ENCODE data around the gene SRSF3.
A peak's percentile ranks its signal among the peaks of the same experiment; 100 is the strongest.
"Not testable (repeated sequence)": the region's sequence is repeated elsewhere in the genome, so short reads cannot be mapped to it uniquely, and the experiment has no call there.

The SRSF3 gene

DNA sequence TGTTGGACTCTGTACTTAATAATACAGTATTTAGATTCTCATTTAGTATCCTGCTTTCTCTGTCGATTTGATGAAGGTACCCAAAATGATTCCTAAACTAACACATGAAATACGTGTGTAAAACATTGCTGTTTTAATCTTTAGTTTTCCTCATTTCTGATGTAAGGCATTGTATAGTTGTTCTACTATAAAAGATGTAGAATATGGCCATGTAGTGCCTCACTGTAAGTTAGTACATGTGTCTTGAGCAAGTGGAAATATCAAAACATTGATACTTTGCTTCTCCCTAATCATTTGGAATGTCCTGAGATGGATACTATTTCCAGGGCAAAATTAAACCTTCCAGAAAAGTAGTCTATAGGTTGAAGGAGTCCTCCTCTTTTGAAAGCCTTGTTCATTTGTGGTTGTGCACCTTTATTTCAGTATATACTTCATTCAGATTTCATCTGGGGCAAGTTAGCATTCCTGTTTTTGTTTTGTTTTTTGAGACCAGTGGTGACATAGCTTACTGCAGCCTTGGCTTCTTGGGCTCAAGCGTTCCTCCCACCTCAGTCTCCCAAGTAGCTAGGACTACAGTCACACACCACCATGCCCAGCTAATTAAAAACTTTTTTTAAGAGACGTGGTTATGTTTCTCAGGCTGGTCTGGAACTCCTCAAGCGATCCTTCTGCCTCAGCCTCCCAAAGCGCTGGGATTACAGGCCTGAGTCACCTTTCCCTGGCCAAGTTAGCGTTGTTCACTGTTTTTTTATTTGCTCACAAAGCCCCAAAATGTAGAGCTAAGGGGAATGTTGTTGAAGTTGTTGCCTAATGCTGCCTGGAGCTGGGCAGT is 11.6 kb downstream of the SRSF3 start:
- no peak for DNase-seq

- DNase-seq = not testable (repeated sequence)
Observed at GRCh38 chr6:36607305-36607682, 13.1 kb downstream of the SRSF3 start.

- no peak for DNase-seq
Observed at GRCh38 chr6:36607683-36608386, 13.7 kb downstream of the SRSF3 start.

- no peak for DNase-seq
Observed at GRCh38 chr6:36608788-36609563, 14.8 kb downstream of the SRSF3 start.

DNA sequence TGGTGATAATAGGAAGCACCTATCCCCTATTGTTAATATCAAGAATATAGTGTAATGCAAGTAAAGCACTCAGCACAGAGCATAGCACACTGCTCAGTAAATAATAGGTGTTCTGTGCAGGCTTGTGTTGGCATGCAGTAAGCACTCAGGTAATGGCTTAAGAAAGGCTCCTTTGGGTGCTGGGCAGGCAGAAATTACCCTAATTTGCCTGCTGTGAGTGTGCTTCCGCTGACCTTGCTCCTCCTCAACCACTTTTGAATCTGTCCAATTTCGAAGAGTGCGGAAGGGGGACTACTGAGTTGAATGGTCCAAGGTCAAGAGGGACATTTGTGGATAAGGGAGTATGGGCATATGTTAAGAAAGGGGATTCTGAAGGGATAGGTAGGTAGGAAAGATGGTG is 15.4 kb downstream of the SRSF3 start:
- no peak for DNase-seq

DNA sequence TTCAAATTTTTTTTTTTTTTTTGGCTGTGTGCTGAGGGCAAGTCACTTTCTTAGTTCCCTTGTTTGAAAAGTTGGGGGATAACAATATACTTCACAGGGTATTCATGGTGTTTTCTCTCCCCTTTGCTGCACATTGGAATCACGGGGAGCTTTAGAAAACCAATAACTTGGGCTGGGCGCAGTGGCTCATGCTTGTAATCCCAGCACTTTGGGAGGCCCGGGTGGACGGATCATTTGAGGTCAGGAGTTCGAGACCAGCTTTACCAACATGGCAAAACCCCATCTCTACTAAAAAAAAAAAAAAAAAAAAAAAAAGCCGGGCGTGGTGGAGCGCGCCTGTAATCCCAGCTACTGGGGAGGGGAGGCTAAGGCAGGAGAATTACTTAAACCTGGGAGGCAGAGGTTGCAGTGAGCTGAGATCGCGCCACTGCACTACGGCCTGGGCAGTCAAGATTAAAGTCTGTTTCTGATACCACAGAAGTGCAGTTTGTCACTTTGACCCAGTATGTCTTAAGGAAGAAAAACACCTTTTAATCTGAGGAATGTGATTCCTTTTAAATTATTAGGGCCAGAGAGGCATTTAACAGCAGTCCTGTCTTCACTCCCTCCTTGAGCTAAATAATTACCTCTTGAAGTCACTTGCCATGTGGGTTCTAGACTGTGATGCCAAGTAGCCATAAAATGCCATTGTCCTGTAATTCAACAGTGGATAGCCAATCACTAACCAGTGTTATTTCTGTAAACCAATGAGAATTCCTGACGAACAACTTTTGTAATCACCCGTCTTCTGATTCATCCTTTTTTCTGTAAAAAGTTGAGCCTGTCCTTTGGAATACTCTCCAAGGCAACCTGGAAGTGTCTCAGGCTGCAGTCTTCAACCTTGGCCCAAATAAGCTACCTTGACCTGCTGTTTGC is 16.1 kb downstream of the SRSF3 start:
- no peak for DNase-seq

DNA sequence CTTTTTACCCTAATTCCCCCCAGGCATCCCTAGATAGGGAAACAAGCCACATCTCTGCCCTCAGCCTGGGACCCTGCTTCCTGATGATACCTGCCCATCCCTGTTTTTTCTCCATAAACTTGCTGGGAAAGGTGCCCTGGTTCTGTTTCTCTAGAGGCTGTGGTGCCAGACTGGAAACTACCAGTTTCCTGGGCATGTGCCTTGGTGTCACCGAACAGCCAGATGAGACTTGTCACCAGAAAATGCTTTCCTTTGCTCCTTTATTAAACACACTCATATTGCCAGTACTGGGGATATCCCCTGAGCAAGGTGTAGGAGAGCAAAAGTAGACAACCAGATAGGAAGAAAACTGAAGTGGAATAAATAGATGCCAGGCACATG is 16.8 kb downstream of the SRSF3 start:
- no peak for DNase-seq

DNA sequence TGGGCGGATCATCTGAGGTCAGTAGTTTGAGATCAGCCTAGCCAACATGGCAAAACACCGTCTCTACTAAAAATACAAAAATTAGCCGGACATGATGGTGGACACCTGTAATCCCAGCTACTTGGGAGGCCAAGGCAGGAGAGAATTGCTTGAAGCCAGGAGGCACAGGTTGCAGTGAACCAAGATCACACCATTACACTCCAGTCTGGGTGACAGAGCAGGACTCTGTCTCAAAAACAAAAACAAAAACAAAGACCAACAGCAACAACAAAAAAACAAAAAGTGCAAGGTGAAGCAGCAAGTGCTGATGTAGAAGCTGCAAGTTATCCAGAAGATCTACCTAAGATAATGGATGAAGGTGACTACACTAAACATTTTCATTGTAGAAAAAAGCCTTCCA is 17.5 kb downstream of the SRSF3 start:
- DNase-seq = not testable (repeated sequence)

DNA sequence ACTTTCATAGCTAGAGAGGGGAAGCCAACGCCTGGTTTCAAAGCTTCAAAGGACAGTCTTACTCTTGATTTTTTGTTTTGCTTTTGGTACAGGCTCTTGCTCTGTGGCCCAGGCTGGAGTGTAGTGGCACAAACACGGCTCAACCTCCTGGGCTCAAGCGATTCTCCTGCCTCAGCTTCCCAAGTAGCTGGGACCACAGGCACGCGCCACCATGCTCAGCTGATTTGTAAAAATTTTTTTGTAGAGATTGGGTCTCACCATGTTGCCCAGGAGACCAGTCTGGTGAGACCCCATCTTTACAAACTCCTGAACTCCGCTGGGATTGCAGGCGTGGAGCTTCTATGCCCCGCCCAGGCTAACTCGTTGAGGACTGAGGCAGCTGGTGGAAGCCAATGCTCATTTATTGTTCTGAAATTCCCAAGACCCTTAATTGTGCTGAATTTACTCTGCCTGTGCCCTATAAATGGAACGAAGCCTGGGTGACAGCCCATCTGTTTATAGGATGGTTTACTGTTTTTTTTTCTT is 18.0 kb downstream of the SRSF3 start:
- DNase-seq = no peak

GRCh38 chr6:36613200-36613995 is 19.2 kb downstream of the SRSF3 start:
- DNase-seq = no peak

- DNase-seq = peak; percentile 17
Observed at GRCh38 chr6:36615018-36615761, 21.0 kb downstream of the SRSF3 start.

GRCh38 chr6:36616893-36617521 is 22.8 kb downstream of the SRSF3 start:
- DNase-seq = no peak

DNA sequence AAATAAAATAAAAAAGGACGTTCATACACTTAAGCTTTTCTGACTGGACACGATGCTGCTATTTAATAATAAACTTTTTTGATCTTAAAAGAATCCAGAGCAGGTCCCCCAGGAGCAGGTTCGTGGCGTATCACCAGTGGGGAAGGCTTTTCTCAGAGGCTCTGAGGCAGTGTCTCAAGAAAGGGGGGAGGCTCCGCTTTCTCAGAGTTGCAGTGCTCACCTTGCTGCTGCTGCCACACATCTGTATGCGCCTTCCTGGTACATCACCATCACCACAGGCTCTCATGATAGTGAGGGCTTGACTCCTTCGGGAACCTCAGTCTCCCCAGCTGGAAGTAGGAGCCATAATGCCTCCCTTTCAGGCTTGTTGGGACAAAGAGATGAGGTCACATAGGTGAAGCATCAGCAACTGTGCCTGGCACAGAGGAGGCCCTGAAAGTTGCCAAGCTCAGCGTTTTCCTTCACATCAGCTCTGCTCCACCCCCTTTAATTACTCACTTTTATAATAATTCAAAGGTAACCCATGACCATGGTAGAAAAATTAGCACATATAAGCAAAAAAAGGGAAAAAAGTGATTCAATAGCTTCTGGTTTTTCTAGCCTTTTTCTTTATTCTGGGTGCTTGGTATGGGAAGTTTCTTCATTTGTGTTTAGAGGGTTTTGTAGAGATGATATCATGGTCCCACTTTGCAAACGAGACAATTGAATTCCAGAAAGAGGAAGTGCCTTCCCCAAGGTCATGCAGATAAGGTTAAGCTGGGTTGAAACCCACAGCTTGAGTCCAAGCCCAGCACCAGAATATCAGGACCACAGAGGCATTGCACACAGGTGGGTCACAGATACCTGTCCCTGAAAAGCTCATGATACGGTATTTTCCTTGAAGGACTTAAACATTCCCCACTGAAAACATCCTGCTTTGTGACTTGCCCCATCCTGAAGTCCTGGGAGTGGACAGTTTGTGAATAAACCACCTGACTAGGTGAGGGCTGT is 24.5 kb downstream of the SRSF3 start:
- DNase-seq = no peak

- no peak for DNase-seq
Observed at GRCh38 chr6:36621371-36621855, 27.3 kb downstream of the SRSF3 start.

- no peak for DNase-seq
Observed at GRCh38 chr6:36622901-36623546, 28.9 kb downstream of the SRSF3 start.

DNA sequence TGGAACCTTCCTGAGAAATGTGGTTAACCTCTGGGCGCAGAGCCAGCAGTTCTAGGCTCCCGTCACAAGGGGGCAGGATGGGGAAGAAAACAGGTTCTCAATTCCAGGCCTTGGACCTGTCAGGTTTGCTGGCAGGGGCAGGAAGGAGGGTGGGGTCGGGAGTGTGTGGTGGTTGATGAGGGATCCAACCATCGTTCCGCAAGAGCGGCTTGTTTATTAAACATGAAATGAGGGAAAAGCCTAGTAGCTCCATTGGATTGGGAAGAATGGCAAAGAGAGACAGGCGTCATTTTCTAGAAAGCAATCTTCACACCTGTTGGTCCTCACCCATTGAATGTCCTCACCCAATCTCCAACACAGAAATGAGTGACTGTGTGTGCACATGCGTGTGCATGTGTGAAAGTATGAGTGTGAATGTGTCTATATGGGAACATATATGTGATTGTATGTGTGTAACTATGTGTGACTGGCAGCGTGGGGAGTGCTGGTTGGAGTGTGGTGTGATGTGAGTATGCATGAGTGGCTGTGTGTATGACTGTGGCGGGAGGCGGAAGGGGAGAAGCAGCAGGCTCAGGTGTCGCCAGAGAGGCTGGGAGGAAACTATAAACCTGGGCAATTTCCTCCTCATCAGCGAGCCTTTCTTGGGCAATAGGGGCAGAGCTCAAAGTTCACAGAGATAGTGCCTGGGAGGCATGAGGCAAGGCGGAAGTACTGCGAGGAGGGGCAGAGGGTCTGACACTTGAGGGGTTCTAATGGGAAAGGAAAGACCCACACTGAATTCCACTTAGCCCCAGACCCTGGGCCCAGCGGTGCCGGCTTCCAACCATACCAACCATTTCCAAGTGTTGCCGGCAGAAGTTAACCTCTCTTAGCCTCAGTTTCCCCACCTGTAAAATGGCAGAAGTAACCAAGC is 29.6 kb downstream of the SRSF3 start:
- peak; percentile 74 for DNase-seq
